Suprapubic skin (tissue), 4 donors: ENCODE measurements around the gene SHISA8. TPM values are rescaled to one million over a fixed set of nuclear protein-coding genes. Genes with fewer than 3 reads are reported as not detected.
A peak's percentile ranks its signal among the peaks of the same experiment; 100 is the strongest.

Experiments used
- DNase-seq, 2 donors: peaks; one replicate each; pipeline ENCODE4 v3.0.0-alpha.2; 2019; ENCODE audit warnings: low spot score in 2 of 2
- H3K27ac ChIP-seq: fragments of 200-600 bp; sonication (generic); one replicate; pipeline ENCODE4 v1.5.1; 2019
- H3K27me3 ChIP-seq: fragments of 200-600 bp; sonication (generic); one replicate; pipeline ENCODE4 v1.5.1; 2019
- H3K36me3 ChIP-seq: fragments of 200-600 bp; sonication (generic); one replicate; pipeline ENCODE4 v1.5.1; 2019
- H3K4me1 ChIP-seq: fragments of 200-600 bp; sonication (generic); one replicate; pipeline ENCODE4 v1.5.1; 2019
- H3K4me3 ChIP-seq: fragments of 200-600 bp; sonication (generic); one replicate; pipeline ENCODE4 v1.5.1; 2019; ENCODE audit warnings: mild to moderate bottlenecking
- H3K9me3 ChIP-seq: fragments of 200-600 bp; sonication (generic); one replicate; pipeline ENCODE4 v1.5.1; 2019
- EP300 ChIP-seq: sonication (generic); formaldehyde crosslinking; IDR thresholded peaks from one replicate; pipeline ENCODE4 v1.6.1; 2017; ENCODE audit warnings: antibody characterized with exemption
- POLR2A ChIP-seq, 2 donors: fragments of 450-650 bp; IDR thresholded peaks; one replicate each; pipeline ENCODE4 v1.6.1; 2017; ENCODE audit warnings: antibody characterized with exemption in 2 of 2, mild to moderate bottlenecking in 2 of 2, moderate library complexity in 2 of 2
- POLR2AphosphoS5 ChIP-seq, 3 donors: sonication (generic); formaldehyde crosslinking; IDR thresholded peaks; one replicate each; pipeline ENCODE4 v1.6.1; 2017; ENCODE audit warnings: antibody characterized with exemption in 3 of 3
- WGBS: methylation state at CpG from one replicate; pipeline ENCODE4 v1.1.5; 2018; 5-methylcytosine and 5-hydroxymethylcytosine counted together
- total RNA-seq, 4 donors: library from RNA; depleted of rRNA; stranded (reverse); fragments of >200 nt; gene quantifications; one replicate each; pipeline ENCODE4 v1.1.0, GENCODE V29; 2016
- TF ChIP-seq, protein P1 (sequence below), 2 donors: fragments of 200-600 bp in 1 of 2; fragments of 450-650 bp in 1 of 2; sonication (generic) in 1 of 2; IDR thresholded peaks; one replicate each; pipeline ENCODE4 v1.5.1; 2016 to 2019; ENCODE audit warnings: antibody characterized with exemption in 2 of 2, mild to moderate bottlenecking in 1 of 2, moderate library complexity in 1 of 2

SHISA8 gene
- total RNA-seq, 4 donors from 2014 or later, result not detected

DNA sequence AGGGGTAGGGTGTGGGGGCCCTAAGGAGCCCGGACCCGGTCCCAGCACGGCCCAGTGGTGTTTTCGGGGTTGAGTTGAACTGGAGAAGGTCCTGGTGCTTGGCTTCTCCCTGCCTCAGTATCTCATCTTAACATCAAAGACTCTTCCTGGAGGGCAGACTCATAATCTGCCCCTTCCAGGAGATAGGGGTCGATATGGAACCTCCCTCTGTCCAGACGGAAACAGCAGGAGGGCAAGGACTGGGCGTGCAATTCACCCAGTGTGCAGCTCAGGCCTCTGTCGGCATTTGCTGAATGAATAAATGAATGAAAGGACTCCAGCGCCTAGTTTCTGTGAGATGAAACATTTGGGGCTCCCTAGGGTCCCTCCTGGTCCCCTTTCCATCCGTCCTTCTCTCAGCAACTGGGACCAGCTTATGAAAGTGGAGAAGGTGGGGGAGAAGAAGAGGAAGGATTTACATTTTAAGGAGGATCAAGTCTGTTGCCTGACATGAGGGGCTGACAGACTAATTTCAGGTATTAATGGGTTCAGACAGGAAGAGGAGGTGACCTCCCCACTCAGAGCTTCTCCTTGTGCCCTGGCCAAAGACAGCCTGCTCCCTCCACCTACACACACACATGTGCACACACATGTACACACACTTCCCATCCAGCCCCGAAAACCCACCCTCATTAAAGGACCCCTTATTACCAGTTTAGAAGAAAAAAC, 1.1 kb upstream of the SHISA8 start:
- WGBS, result 74% methylated on average over 6 of the region's 11 CpGs
- H3K4me1 ChIP-seq, result peaks cover 43% of the 10 kb centered on the region
- H3K27ac ChIP-seq, result no peak overlapping the region
- TF ChIP-seq POLR2AphosphoS5 (IDR thresholded peaks at IDR 0.05) (no peak), POLR2A (IDR thresholded peaks at IDR 0.05) (no peak), EP300 (no peak)
- TF ChIP-seq, protein P1, sequence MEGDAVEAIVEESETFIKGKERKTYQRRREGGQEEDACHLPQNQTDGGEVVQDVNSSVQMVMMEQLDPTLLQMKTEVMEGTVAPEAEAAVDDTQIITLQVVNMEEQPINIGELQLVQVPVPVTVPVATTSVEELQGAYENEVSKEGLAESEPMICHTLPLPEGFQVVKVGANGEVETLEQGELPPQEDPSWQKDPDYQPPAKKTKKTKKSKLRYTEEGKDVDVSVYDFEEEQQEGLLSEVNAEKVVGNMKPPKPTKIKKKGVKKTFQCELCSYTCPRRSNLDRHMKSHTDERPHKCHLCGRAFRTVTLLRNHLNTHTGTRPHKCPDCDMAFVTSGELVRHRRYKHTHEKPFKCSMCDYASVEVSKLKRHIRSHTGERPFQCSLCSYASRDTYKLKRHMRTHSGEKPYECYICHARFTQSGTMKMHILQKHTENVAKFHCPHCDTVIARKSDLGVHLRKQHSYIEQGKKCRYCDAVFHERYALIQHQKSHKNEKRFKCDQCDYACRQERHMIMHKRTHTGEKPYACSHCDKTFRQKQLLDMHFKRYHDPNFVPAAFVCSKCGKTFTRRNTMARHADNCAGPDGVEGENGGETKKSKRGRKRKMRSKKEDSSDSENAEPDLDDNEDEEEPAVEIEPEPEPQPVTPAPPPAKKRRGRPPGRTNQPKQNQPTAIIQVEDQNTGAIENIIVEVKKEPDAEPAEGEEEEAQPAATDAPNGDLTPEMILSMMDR (IDR thresholded peaks at IDR 0.05), result no peak
- peaks cover 71% of the 10 kb centered on the region for H3K27me3 ChIP-seq
- H3K36me3 ChIP-seq, result no peaks in the 10 kb centered on the region
- no peaks in the 10 kb centered on the region for H3K9me3 ChIP-seq
- no peak for DNase-seq
- no peak overlapping the region for H3K4me3 ChIP-seq

DNA sequence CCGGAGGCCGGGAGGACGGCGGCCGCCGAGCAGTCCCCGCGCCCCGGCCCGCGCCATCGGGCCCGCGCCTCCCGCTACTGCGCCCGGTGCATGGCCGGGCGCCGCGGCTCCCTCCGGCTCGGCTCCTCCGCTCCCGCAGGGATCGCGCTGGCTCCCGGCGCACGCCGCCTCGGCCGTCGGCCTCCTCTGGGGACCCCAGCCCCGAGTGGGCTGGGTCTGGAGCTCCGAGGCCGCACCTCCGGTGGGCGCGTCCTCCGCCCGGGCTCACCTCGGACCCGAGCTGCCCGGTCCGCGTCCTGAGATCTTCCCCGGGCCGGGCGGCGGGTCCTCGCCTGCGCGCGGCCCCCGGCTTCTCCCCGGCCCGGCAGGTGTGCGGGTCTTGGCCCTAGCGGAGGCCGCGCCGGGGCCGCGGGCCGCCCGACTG, 251 bp downstream of the SHISA8 start:
- Histone ChIP-seq H3K4me1 (peaks cover 50% of the 10 kb centered on the region), H3K36me3 (no peaks in the 10 kb centered on the region), H3K27ac (no peak overlapping the region), H3K27me3 (peaks cover 84% of the 10 kb centered on the region), H3K4me3 (peak overlapping the region; percentile 53), H3K9me3 (no peaks in the 10 kb centered on the region)
- no peak for TF ChIP-seq EP300
- no peak for TF ChIP-seq POLR2A (IDR thresholded peaks at IDR 0.05)
- no peak for TF ChIP-seq POLR2AphosphoS5 (IDR thresholded peaks at IDR 0.05)
- WGBS, result no CpG with 5 or more reads among the region's 67 CpGs
- no peak for DNase-seq

DNA sequence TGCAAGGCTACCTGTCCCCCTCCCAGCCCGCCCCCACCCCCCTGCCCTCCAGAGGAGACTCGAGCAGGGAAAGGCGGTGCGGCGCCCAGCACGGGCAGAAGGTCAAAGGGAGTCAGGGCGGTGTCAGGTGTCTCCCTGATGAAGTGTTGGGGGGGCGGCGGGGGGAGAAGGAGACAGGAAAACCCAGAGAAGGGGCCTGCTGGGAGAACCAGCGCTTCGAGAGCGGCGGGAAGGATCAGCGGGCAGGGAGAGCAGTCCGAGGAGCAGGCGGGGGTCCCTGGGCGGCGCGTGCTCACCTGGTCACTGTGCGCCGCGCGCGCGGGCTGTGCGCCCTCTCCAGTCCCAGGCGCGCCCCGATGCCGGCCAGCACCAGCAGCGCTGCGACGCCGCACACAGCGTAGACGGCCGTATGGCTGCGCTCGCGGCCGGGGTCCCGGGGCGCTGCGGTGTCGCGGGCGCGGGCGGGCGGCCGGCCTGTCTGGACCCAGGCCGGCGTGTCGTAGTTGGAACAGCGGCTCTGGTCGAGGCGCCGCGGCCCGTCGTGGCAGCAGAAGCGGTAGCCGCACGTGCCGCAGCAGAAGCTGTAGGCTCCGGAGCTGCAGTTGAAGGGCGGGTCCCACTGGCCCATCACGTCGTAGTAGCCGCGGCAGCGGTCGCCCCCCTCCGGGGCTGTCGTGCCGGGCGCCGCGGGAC, 886 bp downstream of the SHISA8 start:
- Histone ChIP-seq H3K4me3 (peak overlapping the region; percentile 53), H3K27me3 (peaks cover 88% of the 10 kb centered on the region), H3K27ac (no peak overlapping the region), H3K4me1 (peaks cover 49% of the 10 kb centered on the region), H3K36me3 (no peaks in the 10 kb centered on the region), H3K9me3 (no peaks in the 10 kb centered on the region)
- 5% methylated on average over 16 of the region's 79 CpGs for WGBS
- peak in 1 of 2 donors; percentile 55 for DNase-seq
- TF ChIP-seq POLR2AphosphoS5 (IDR thresholded peaks at IDR 0.05), result no peak
- TF ChIP-seq EP300, result no peak
- TF ChIP-seq, protein P1 (IDR thresholded peaks at IDR 0.05), result no peak
- TF ChIP-seq POLR2A (IDR thresholded peaks at IDR 0.05), result no peak

DNA sequence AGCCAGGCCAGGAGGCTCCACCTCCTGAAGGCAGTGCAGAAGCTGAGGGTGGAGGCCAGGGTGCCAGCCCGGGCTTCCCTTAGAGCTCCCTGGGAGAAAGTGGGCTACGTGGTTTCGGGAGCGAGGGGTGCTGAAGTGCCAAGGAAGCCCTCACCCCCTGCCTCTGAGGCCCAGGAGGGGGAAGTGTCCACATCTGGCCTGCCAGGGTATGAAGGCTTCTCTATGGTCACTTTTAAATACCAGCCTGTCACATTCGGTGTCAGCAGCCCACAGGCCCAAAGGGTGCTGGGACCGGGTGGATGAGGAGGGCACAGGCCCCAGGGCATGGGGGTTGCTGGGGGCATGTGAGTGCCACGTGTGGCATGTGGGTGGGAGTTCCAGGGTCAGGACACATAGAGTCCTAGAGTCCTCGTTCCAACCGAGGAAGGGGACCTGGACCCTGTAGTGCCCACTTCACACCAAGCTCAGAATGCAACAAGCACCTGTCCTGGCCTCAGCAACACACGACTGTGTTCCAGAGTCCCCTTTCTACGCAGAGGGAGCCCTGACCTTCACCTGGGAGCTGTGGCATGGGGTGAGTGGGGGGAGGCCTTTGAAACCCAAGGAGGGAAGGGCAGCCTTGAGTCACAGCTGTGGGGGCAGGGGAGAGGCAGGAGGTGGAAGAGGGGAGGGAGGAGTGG, 1.7 kb downstream of the SHISA8 start:
- no peaks in the 10 kb centered on the region for H3K9me3 ChIP-seq
- peak in 1 of 2 donors; percentile 60 for DNase-seq
- H3K36me3 ChIP-seq, result no peaks in the 10 kb centered on the region
- H3K27ac ChIP-seq, result no peak overlapping the region
- no peak for TF ChIP-seq POLR2AphosphoS5 (IDR thresholded peaks at IDR 0.05)
- peaks cover 55% of the 10 kb centered on the region for H3K4me1 ChIP-seq
- H3K4me3 ChIP-seq, result no peak overlapping the region
- WGBS, result 14% methylated on average over 1 of the region's 11 CpGs
- H3K27me3 ChIP-seq, result peaks cover 83% of the 10 kb centered on the region

DNA sequence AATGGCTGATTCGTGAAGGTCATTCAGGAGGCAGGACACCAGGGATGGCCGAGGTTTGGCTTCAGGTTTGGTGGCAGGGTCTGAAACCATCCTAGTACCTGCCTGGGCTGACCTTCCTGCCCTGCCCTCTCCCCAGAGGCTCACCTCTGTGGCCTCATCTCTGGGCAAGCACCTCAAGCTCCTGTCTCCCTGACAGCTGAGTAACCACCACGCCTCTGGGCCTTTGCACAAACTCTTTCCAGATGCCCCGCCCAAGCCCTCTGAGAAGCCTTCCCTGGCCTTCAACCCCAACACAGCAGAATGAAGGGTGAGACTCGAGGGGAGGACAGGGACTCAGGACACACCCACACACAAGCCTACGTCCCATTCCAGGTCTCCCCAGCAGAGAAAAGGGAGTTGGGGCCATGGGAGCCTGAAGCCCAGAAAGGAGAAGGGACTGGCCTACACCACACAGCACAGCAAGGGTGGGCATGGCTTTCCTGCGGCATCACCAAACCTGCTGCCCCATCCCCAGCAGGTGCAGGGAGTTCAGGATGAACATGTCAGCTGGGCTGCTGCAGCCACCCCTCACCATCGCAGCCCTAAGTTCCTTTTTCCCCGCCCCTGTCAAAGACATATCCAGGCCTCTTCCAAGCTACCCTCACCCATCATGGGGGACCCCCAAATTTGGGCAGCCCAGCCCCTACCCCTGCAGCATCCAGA, 2.4 kb downstream of the SHISA8 start:
- Histone ChIP-seq H3K27me3 (peaks cover 79% of the 10 kb centered on the region), H3K27ac (no peak overlapping the region), H3K9me3 (no peaks in the 10 kb centered on the region), H3K4me3 (no peak overlapping the region), H3K36me3 (no peaks in the 10 kb centered on the region), H3K4me1 (peaks cover 50% of the 10 kb centered on the region)
- WGBS, result 81% methylated on average over 7 of the region's 9 CpGs
- TF ChIP-seq POLR2AphosphoS5 (IDR thresholded peaks at IDR 0.05), result no peak
- TF ChIP-seq, protein P1 (IDR thresholded peaks at IDR 0.05), result no peak
- no peak for TF ChIP-seq EP300
- TF ChIP-seq POLR2A (IDR thresholded peaks at IDR 0.05), result no peak
- DNase-seq, result peak in 1 of 2 donors; percentile 53
